Caco-2 (cell line): ENCODE data around the gene NTRK1. TPM values are rescaled to one million over a fixed set of nuclear protein-coding genes. Genes with fewer than 3 reads are reported as not detected.

ENCODE experiments used
- BruUV-seq: library from RNA; stranded (reverse); fragments of 400-500 nt; replicated peaks from 2 replicates; lab custom pipeline; 2021; lab: Mats Ljungman, UMichigan
- CTCF ChIA-PET: fragments of 300-600 bp; sonication (Branson Sonifier 250); formaldehyde crosslinking; loops from one replicate; lab custom pipeline; 2022; ENCODE audit warnings: antibody characterized with exemption; lab: Charles Lee
- POLR2A ChIA-PET: fragments of 300-600 bp; sonication (Branson Sonifier 250); formaldehyde crosslinking; loops from one replicate; lab custom pipeline; 2022; ENCODE audit warnings: antibody characterized with exemption; lab: Charles Lee
- DNase-seq, 2 experiments: peaks; one replicate each; pipeline versions ENCODE4 v3.0.0 to v3.0.0-alpha.2; 2020 to 2022
- H3K27me3 ChIP-seq: replicated peaks from 2 replicates; pipeline ENCODE4 v1.6.0; 2011; ENCODE audit warnings: low read length; ENCODE audit not compliant: control insufficient read depth, insufficient read depth
- H3K36me3 ChIP-seq: 2 replicates; pipeline ENCODE4 v1.5.1; 2011; ENCODE audit warnings: low read length; ENCODE audit not compliant: control insufficient read depth, insufficient read depth
- H3K4me1 ChIP-seq: fragments of 250-450 bp; sonication (Bioruptor Pico); 2 replicates; pipeline ENCODE4 v1.5.1; 2020; ENCODE audit warnings: mild to moderate bottlenecking
- H3K4me3 ChIP-seq: 2 replicates; pipeline ENCODE4 v1.5.1; 2011; ENCODE audit warnings: low read depth, mild to moderate bottlenecking, control low read depth, low read length
- H3K9me3 ChIP-seq: fragments of 250-450 bp; sonication (Bioruptor Pico); 2 replicates; pipeline ENCODE4 v1.5.1; 2020; ENCODE audit warnings: mild to moderate bottlenecking, moderate library complexity
- H3K27ac Mint-ChIP-seq: one replicate; pipeline ENCODE4 v1.8.0; 2022; ENCODE audit warnings: mixed read lengths; ENCODE audit not compliant: unreplicated experiment
- H3K27me3 Mint-ChIP-seq: one replicate; pipeline ENCODE4 v1.8.0; 2022; ENCODE audit warnings: mixed read lengths; ENCODE audit not compliant: insufficient read depth, unreplicated experiment
- H3K36me3 Mint-ChIP-seq: one replicate; pipeline ENCODE4 v1.8.0; 2022; ENCODE audit warnings: mild to moderate bottlenecking, mixed read lengths; ENCODE audit not compliant: insufficient read depth, unreplicated experiment
- H3K4me1 Mint-ChIP-seq: one replicate; pipeline ENCODE4 v1.8.0; 2022; ENCODE audit warnings: low read depth, mixed read lengths; ENCODE audit not compliant: unreplicated experiment
- H3K4me3 Mint-ChIP-seq: one replicate; pipeline ENCODE4 v1.8.0; 2022; ENCODE audit warnings: mild to moderate bottlenecking, moderate library complexity, mixed read lengths; ENCODE audit not compliant: unreplicated experiment
- H3K9me3 Mint-ChIP-seq: one replicate; pipeline ENCODE4 v1.8.0; 2022; ENCODE audit warnings: mixed read lengths; ENCODE audit not compliant: unreplicated experiment
- CTCF ChIP-seq, 2 experiments: fragments of 200-600 bp in 1 of 2; IDR thresholded peaks; 1 replicate in 1 of 2; 2 replicates in 1 of 2; pipeline versions ENCODE4 v1.5.1 to v1.8.0; 2011 to 2022; ENCODE audit warnings: antibody characterized with exemption in 1 of 2, control low read depth in 1 of 2, inconsistent platforms in 1 of 2, low read depth in 1 of 2, low read length in 1 of 2, mild to moderate bottlenecking in 1 of 2, moderate library complexity in 1 of 2; ENCODE audit not compliant: insufficient read depth in 1 of 2, severe bottlenecking in 1 of 2, unreplicated experiment in 1 of 2
- intact Hi-C: fragments of 100-400 bp; cut with micrococcal nuclease; formaldehyde crosslinking; loops from one replicate; pipeline ENCODE4 v1.10.0; 2022; ENCODE audit not compliant: unreplicated experiment
- total RNA-seq: library from RNA; stranded (reverse); gene quantifications from 2 replicates; pipeline ENCODE4 v1.2.3, GENCODE V29; 2022

Gene NTRK1
- total RNA-seq, 1 experiment from 2014 or later: not detected

- Mint-ChIP-seq H3K9me3 (peaks cover 10% of the 10 kb centered on the region), H3K4me3 (no peak overlapping the region), H3K36me3 (peaks cover 4% of the 10 kb centered on the region), H3K4me1 (no peaks in the 10 kb centered on the region), H3K27me3 (peaks cover 26% of the 10 kb centered on the region), H3K27ac (no peak overlapping the region)
- H3K4me3 ChIP-seq: no peak overlapping the region
- TF ChIP-seq CTCF (IDR thresholded peaks at IDR 0.05; ENCODE audit: insufficient read depth in 1 of 2, low read depth in 1 of 2, low read length in 1 of 2, severe bottlenecking in 1 of 2, unreplicated experiment in 1 of 2): no peak
- CTCF ChIA-PET: interaction anchor here (1.0 to 2.7 kb wide), 8 partner anchors 8 to 88 kb away, joined by 3 to 35 read pairs (median 5); partner anchors contain the start of genes INSRR and NTRK1
- intact Hi-C loops: loop anchor here (1.0 to 2.0 kb wide), 2 partner anchors 21 to 51 kb away; partner anchors contain the start of gene NTRK1
- no peaks in the 10 kb centered on the region for H3K36me3 ChIP-seq
- DNase-seq: no peak
- no TSS peak for BruUV-seq
- H3K27me3 ChIP-seq: no peaks in the 10 kb centered on the region; the same call in 1 of the 2 replicates
- H3K4me1 ChIP-seq: no peaks in the 10 kb centered on the region
- POLR2A ChIA-PET: no interaction called here
- no peaks in the 10 kb centered on the region for H3K9me3 ChIP-seq
Measured at GRCh38 chr1:156839426-156840109, 21.1 kb upstream of the NTRK1 start.

- POLR2A ChIA-PET: no interaction called here
Measured at GRCh38 chr1:156840186-156840897, 20.3 kb upstream of the NTRK1 start.

More at GRCh38 chr1:156840186-156840897, 20.3 kb upstream of the NTRK1 start:
- Histone ChIP-seq H3K36me3 (no peaks in the 10 kb centered on the region), H3K4me3 (no peak overlapping the region), H3K9me3 (no peaks in the 10 kb centered on the region), H3K4me1 (no peaks in the 10 kb centered on the region), H3K27me3 (no peaks in the 10 kb centered on the region; the same call in 1 of the 2 replicates)
- no TSS peak for BruUV-seq
- H3K27me3 Mint-ChIP-seq: peaks cover 24% of the 10 kb centered on the region
- H3K4me1 Mint-ChIP-seq: no peaks in the 10 kb centered on the region
- CTCF ChIA-PET: interaction anchor here (1.2 kb wide), 1 partner anchor 16 kb away, joined by 3 read pairs; no protein-coding TSS in a partner anchor
- no peak overlapping the region for H3K27ac Mint-ChIP-seq
- H3K36me3 Mint-ChIP-seq: peaks cover 4% of the 10 kb centered on the region
- H3K9me3 Mint-ChIP-seq: peaks cover 10% of the 10 kb centered on the region
- intact Hi-C loops: no loop called here
- DNase-seq: no peak
- TF ChIP-seq CTCF (IDR thresholded peaks at IDR 0.05; ENCODE audit: insufficient read depth in 1 of 2, low read depth in 1 of 2, low read length in 1 of 2, severe bottlenecking in 1 of 2, unreplicated experiment in 1 of 2): no peak
- no peak overlapping the region for H3K4me3 Mint-ChIP-seq
